ENCODE data around the gene C17orf58. TPM values are rescaled to one million over a fixed set of nuclear protein-coding genes. Genes with fewer than 3 reads are reported as not detected.
"Not testable (repeated sequence)": the region's sequence is repeated elsewhere in the genome, so short reads cannot be mapped to it uniquely, and the experiment has no call there.

Gene C17orf58
- total and polyA plus RNA-seq, 2 of the 8 experiments (the other 6 are each of a cell fraction or from before 2014, with no cell fraction given) = 22.6 to 24.1 TPM

GRCh38 chr17:68020791-68021190, 24.5 kb upstream of the C17orf58 start:
- H2BK120ac ChIP-seq (replicated peaks; ENCODE audit: low read depth, low read length); H2BK15ac ChIP-seq (ENCODE audit: low read length); H2BK20ac ChIP-seq (ENCODE audit: low read length); H3K9me3 ChIP-seq (ENCODE audit: insufficient read depth in 2 of 2, low read depth in 1 of 2, low read length in 1 of 2); H3K14ac ChIP-seq (ENCODE audit: insufficient read length); H4K8ac ChIP-seq (ENCODE audit: extremely low read depth, insufficient read depth, low read length); H3K56ac ChIP-seq (replicated peaks; ENCODE audit: insufficient read length, low read depth, low read length); H4K91ac ChIP-seq (replicated peaks; ENCODE audit: insufficient read length, low read length); FAIRE-seq; H3K4me1 ChIP-seq (replicated peaks in 1 of 4; ENCODE audit: control insufficient read depth in 3 of 4, insufficient read depth in 4 of 4, low read length in 3 of 4); H3K79me1 ChIP-seq (ENCODE audit: low read depth, low read length); H3K79me2 ChIP-seq (ENCODE audit: control insufficient read depth in 1 of 2, insufficient read depth in 2 of 2, low read length in 2 of 2); H3K27me3 ChIP-seq (replicated peaks in 1 of 4; ENCODE audit: control insufficient read depth in 3 of 4, extremely low read depth in 1 of 4, insufficient read depth in 3 of 4, low read length in 3 of 4); H3K23me2 ChIP-seq (ENCODE audit: low read depth, low read length); H3K36me3 ChIP-seq (ENCODE audit: control insufficient read depth in 2 of 4, insufficient read depth in 4 of 4, low read length in 3 of 4); H2AK5ac ChIP-seq (ENCODE audit: low read depth, low read length); H2BK12ac ChIP-seq (ENCODE audit: low read depth, low read length); H3K4ac ChIP-seq (replicated peaks; ENCODE audit: insufficient read length, low read depth, low read length); H3K23ac ChIP-seq (ENCODE audit: insufficient read length); H2BK5ac ChIP-seq (ENCODE audit: low read depth, low read length); DNase-seq (ENCODE audit: low read depth in 1 of 2, low spot score in 2 of 2); H4K20me1 ChIP-seq (replicated peaks in 1 of 2; ENCODE audit: control insufficient read depth in 1 of 2, insufficient read depth in 2 of 2, low read length in 2 of 2): not testable (repeated sequence)
- ChIA-PET POLR2A (ENCODE audit: partially characterized antibody) (interaction anchor here (1.0 to 6.7 kb wide), 8 partner anchors 11 to 81 kb away, joined by 3 to 104 read pairs (median 5); partner anchors contain the start of gene KPNA2), CTCF (ENCODE audit: partially characterized antibody) (interaction anchor here (1.7 to 2.2 kb wide), 4 partner anchors 9 to 36 kb away, joined by 5 to 11 read pairs (median 6); partner anchors contain the start of gene C17orf58)
- WGBS, 2 experiments (ENCODE audit: extremely low coverage in 1 of 2, insufficient coverage in 1 of 2, insufficient read length in 1 of 2, insufficient replicate concordance in 2 of 2, low coverage in 1 of 2, low lambda C conversion rate in 2 of 2, missing lambda C conversion rate in 1 of 2) = 86% methylated on average over 13 of the region's 13 CpGs; no CpG with 5 or more reads in 1 of the 2 experiments
- Histone ChIP-seq H3K4me3 (ENCODE audit: extremely low read depth in 1 of 4, insufficient read depth in 2 of 4, low read depth in 3 of 4, low read length in 4 of 4) (peak overlapping the region; percentile 63 to 72 (median 70)), H3K27ac (ENCODE audit: low read depth, low read length) (0 out of 2 replicates have a peak overlapping the region, but pooled peaks have one; percentile 52), H3K18ac (ENCODE audit: extremely low read depth, low read length) (0 out of 2 replicates have a peak overlapping the region, but pooled peaks have one; percentile 62), H2AFZ (ENCODE audit: low read length) (peak overlapping the region; percentile 70), H3K4me2 (ENCODE audit: insufficient read depth in 1 of 2, low read depth in 2 of 2, low read length in 2 of 2) (peak overlapping the region; percentile 70 to 100), H3K9ac (replicated peaks in 1 of 4; ENCODE audit: extremely low read depth in 1 of 4, low read depth in 3 of 4, low read length in 3 of 4) (peak overlapping the region in 3 of 4 experiments; percentile 62 to 92 (median 65); a peak in 5 of 7 replicates), H4K5ac (ENCODE audit: insufficient read length, low read depth, low read length) (peak overlapping the region; percentile 20)

All from H1 (cell line).